Measurements from ENCODE around the gene DCLK3. TPM values are rescaled to one million over a fixed set of nuclear protein-coding genes. Genes with fewer than 3 reads are reported as not detected.
A peak's percentile ranks its signal among the peaks of the same experiment; 100 is the strongest.

The DCLK3 gene
- total and polyA plus RNA-seq, 10 of the 15 experiments (the other 5 are each of a cell fraction or from before 2014, with no cell fraction given): not detected

- TF ChIP-seq PKNOX1 (IDR thresholded peaks at IDR 0.05): peak; percentile 47; the same call in 1 of the 2 replicates
- no peak for TF ChIP-seq CREM (IDR thresholded peaks at IDR 0.05; ENCODE audit: low read depth)
- no peak for TF ChIP-seq NR2C1 (IDR thresholded peaks at IDR 0.05)
- Histone ChIP-seq H3K79me2 (ENCODE audit: control insufficient read depth, insufficient read depth, low read length) (no peaks in the 10 kb centered on the region), H3K9ac (ENCODE audit: control insufficient read depth, insufficient read depth, low read length) (no peak overlapping the region), H3K4me3 (no peak overlapping the region), H3K4me1 (ENCODE audit: control insufficient read depth, insufficient read depth, low read length) (no peaks in the 10 kb centered on the region), H4K20me1 (ENCODE audit: control insufficient read depth, insufficient read depth) (no peaks in the 10 kb centered on the region), H3K27me3 (replicated peaks in 1 of 2; ENCODE audit: control insufficient read depth in 2 of 2, insufficient read depth in 2 of 2, low read length in 1 of 2) (peaks cover 0 to 4% of the 10 kb centered on the region in 2 experiments; a peak in 1 of 4 replicates), H3K4me2 (ENCODE audit: control insufficient read depth, insufficient read depth) (no peak overlapping the region), H3K9me3 (replicated peaks; ENCODE audit: control insufficient read depth, insufficient read depth, low read length) (no peaks in the 10 kb centered on the region), H3K36me3 (ENCODE audit: control insufficient read depth in 2 of 2, insufficient read depth in 2 of 2, low read length in 1 of 2) (no peaks in the 10 kb centered on the region), H2AFZ (ENCODE audit: control insufficient read depth, low read depth, low read length) (no peak overlapping the region), H3K27ac (ENCODE audit: control insufficient read depth, insufficient read depth) (no peak overlapping the region)
- POLR2A ChIA-PET: no interaction called here
- RAD21 ChIA-PET (ENCODE audit: unreplicated experiment): no interaction called here
- in situ Hi-C loops (cut with MboI) (no loop called here), intact Hi-C loops (cut with micrococcal nuclease; ENCODE audit: unreplicated experiment) (no loop called here)
- CTCF ChIA-PET: no interaction called here
- ATAC-seq (no peak), FAIRE-seq (no peak), DNase-seq (ENCODE audit: low read depth, low spot score) (no peak)
- SMC1A ChIA-PET (ENCODE audit: uncharacterized antibody, unreplicated experiment): interaction anchor here (0.8 kb wide), 1 partner anchor 42 kb away, joined by 3 read pairs; no protein-coding TSS in a partner anchor
- 0% methylated on average over 2 of the region's 2 CpGs for WGBS (ENCODE audit: insufficient coverage, insufficient replicate concordance, low lambda C conversion rate, missing lambda C conversion rate)
- BruUV-seq (replicated peaks): no TSS peak
Measured at GRCh38 chr3:36811768-36812167, 47.4 kb upstream of the DCLK3 start.

- H3K9ac ChIP-seq (ENCODE audit: control insufficient read depth, insufficient read depth, low read length): no peak overlapping the region
- H3K79me2 ChIP-seq (ENCODE audit: control insufficient read depth, insufficient read depth, low read length): no peaks in the 10 kb centered on the region
- no peaks in the 10 kb centered on the region for H3K36me3 ChIP-seq (ENCODE audit: control insufficient read depth in 2 of 2, insufficient read depth in 2 of 2, low read length in 1 of 2)
- no peaks in the 10 kb centered on the region for H4K20me1 ChIP-seq (ENCODE audit: control insufficient read depth, insufficient read depth)
- SMC1A ChIA-PET (ENCODE audit: uncharacterized antibody, unreplicated experiment): no interaction called here
- intact Hi-C loops (cut with micrococcal nuclease; ENCODE audit: unreplicated experiment): no loop called here
- RAD21 ChIA-PET (ENCODE audit: unreplicated experiment): no interaction called here
- CTCF ChIA-PET: interaction anchor here (1.2 kb wide), 1 partner anchor 12 kb away, joined by 3 read pairs; no protein-coding TSS in a partner anchor
- no peaks in the 10 kb centered on the region for H3K9me3 ChIP-seq (replicated peaks; ENCODE audit: control insufficient read depth, insufficient read depth, low read length)
- H3K4me1 ChIP-seq (ENCODE audit: control insufficient read depth, insufficient read depth, low read length): no peaks in the 10 kb centered on the region
- H3K27ac ChIP-seq (ENCODE audit: control insufficient read depth, insufficient read depth): no peak overlapping the region
- H3K27me3 ChIP-seq (replicated peaks in 1 of 2; ENCODE audit: control insufficient read depth in 2 of 2, insufficient read depth in 2 of 2, low read length in 1 of 2): no peaks in the 10 kb centered on the region
- H2AFZ ChIP-seq (ENCODE audit: control insufficient read depth, low read depth, low read length): no peak overlapping the region
- no peak for TF ChIP-seq SP1 (IDR thresholded peaks at IDR 0.05; ENCODE audit: low read depth, low read length)
- TF ChIP-seq TCF7 (IDR thresholded peaks at IDR 0.05; ENCODE audit: borderline replicate concordance): no peak
- TF ChIP-seq EED (IDR thresholded peaks at IDR 0.05; ENCODE audit: low read depth): no peak
- no peak for TF ChIP-seq JUND (IDR thresholded peaks at IDR 0.05; ENCODE audit: low read depth, low read length)
- TF ChIP-seq IRF3 (IDR thresholded peaks at IDR 0.05): no peak
- TF ChIP-seq KAT2A (conservative IDR thresholded peaks at IDR 0.05; ENCODE audit: control insufficient read depth, low read depth, low read length): no peak
- no peak for TF ChIP-seq ESRRA (IDR thresholded peaks at IDR 0.05; ENCODE audit: low read length)
- no TSS peak for BruUV-seq (replicated peaks)
- FAIRE-seq: no peak
- no peak for ATAC-seq
- no peak overlapping the region for H3K4me2 ChIP-seq (ENCODE audit: control insufficient read depth, insufficient read depth)
- 65% methylated on average over 2 of the region's 2 CpGs for WGBS (ENCODE audit: insufficient coverage, insufficient replicate concordance, low lambda C conversion rate, missing lambda C conversion rate)
- POLR2A ChIA-PET: no interaction called here
- DNase-seq (ENCODE audit: low read depth, low spot score): no peak
- H3K4me3 ChIP-seq: no peak overlapping the region
- in situ Hi-C loops (cut with MboI): no loop called here
Measured at GRCh38 chr3:36804295-36805055, 40.1 kb upstream of the DCLK3 start.
